Progenitor cell of endocrine pancreas (in vitro differentiated cells): ENCODE measurements around the gene C17orf113. TPM values are rescaled to one million over a fixed set of nuclear protein-coding genes. Genes with fewer than 3 reads are reported as not detected.

Experiments
- DNase-seq: peaks from one replicate; pipeline ENCODE4 v3.0.0; 2021; ENCODE audit warnings: low spot score; ENCODE audit not compliant: unreplicated experiment
- H3K27ac Mint-ChIP-seq: 2 replicates; pipeline ENCODE4 v1.8.0; 2021; ENCODE audit warnings: mild to moderate bottlenecking, moderate library complexity, mixed read lengths
- H3K27me3 Mint-ChIP-seq: 2 replicates; pipeline ENCODE4 v1.8.0; 2021; ENCODE audit warnings: mixed read lengths
- H3K36me3 Mint-ChIP-seq: 2 replicates; pipeline ENCODE4 v1.8.0; 2022; ENCODE audit warnings: mixed read lengths; ENCODE audit not compliant: insufficient read depth
- H3K4me1 Mint-ChIP-seq: 2 replicates; pipeline ENCODE4 v1.8.0; 2021; ENCODE audit warnings: low read depth, mixed read lengths
- H3K4me3 Mint-ChIP-seq: 2 replicates; pipeline ENCODE4 v1.8.0; 2021; ENCODE audit warnings: low read depth, mild to moderate bottlenecking, moderate library complexity, mixed read lengths
- H3K9me3 Mint-ChIP-seq: 2 replicates; pipeline ENCODE4 v1.8.0; 2021; ENCODE audit warnings: low read depth, mixed read lengths
- CTCF ChIP-seq: fragments of 200-600 bp; sonication (generic); IDR thresholded peaks from one replicate; pipeline ENCODE4 v1.5.0; 2021; ENCODE audit warnings: antibody characterized with exemption, mild to moderate bottlenecking; ENCODE audit not compliant: unreplicated experiment
- total RNA-seq: library from RNA; stranded (reverse); gene quantifications from 2 replicates; pipeline ENCODE4 v1.2.1, GENCODE V29; 2021

The C17orf113 gene
- total RNA-seq, 1 donor from 2014 or later = 3.2 TPM

GRCh38 chr17:42067371-42068091 lies 17.1 kb upstream of the C17orf113 start:
- Mint-ChIP-seq H3K27me3 (peaks cover 41% of the 10 kb centered on the region), H3K36me3 (no peaks in the 10 kb centered on the region), H3K9me3 (no peaks in the 10 kb centered on the region), H3K27ac (no peak overlapping the region), H3K4me1 (no peaks in the 10 kb centered on the region), H3K4me3 (no peak overlapping the region)
- peak; percentile 68 for DNase-seq
- peak; percentile 89 for TF ChIP-seq CTCF

GRCh38 chr17:42065201-42065600 lies 14.8 kb upstream of the C17orf113 start:
- no peaks in the 10 kb centered on the region for H3K9me3 Mint-ChIP-seq
- no peak overlapping the region for H3K4me3 Mint-ChIP-seq
- no peak for DNase-seq
- no peak for TF ChIP-seq CTCF
- no peak overlapping the region for H3K27ac Mint-ChIP-seq
- H3K36me3 Mint-ChIP-seq = no peaks in the 10 kb centered on the region
- no peaks in the 10 kb centered on the region for H3K4me1 Mint-ChIP-seq
- H3K27me3 Mint-ChIP-seq = peaks cover 25% of the 10 kb centered on the region

- no peak for TF ChIP-seq CTCF
- no peak for DNase-seq
- no peaks in the 10 kb centered on the region for H3K4me1 Mint-ChIP-seq
- H3K27me3 Mint-ChIP-seq = peaks cover 25% of the 10 kb centered on the region
- H3K4me3 Mint-ChIP-seq = no peak overlapping the region
- H3K27ac Mint-ChIP-seq = no peak overlapping the region
- H3K9me3 Mint-ChIP-seq = no peaks in the 10 kb centered on the region
- H3K36me3 Mint-ChIP-seq = no peaks in the 10 kb centered on the region
Measured at GRCh38 chr17:42062681-42063080, 12.3 kb upstream of the C17orf113 start.

GRCh38 chr17:42061646-42062487 lies 11.5 kb upstream of the C17orf113 start:
- no peaks in the 10 kb centered on the region for H3K4me1 Mint-ChIP-seq
- H3K9me3 Mint-ChIP-seq = no peaks in the 10 kb centered on the region
- no peak for TF ChIP-seq CTCF
- no peak for DNase-seq
- H3K27me3 Mint-ChIP-seq = peaks cover 22% of the 10 kb centered on the region
- no peaks in the 10 kb centered on the region for H3K36me3 Mint-ChIP-seq
- H3K4me3 Mint-ChIP-seq = no peak overlapping the region
- peak overlapping the region; percentile 10 for H3K27ac Mint-ChIP-seq

- Mint-ChIP-seq H3K4me1 (no peaks in the 10 kb centered on the region), H3K27me3 (peaks cover 29% of the 10 kb centered on the region), H3K4me3 (no peak overlapping the region), H3K9me3 (no peaks in the 10 kb centered on the region), H3K36me3 (no peaks in the 10 kb centered on the region), H3K27ac (no peak overlapping the region)
- TF ChIP-seq CTCF = no peak
- no peak for DNase-seq
Measured at GRCh38 chr17:42060231-42060630, 9.8 kb upstream of the C17orf113 start.
